ENCODE data around the gene UTF1. TPM values are rescaled to one million over a fixed set of nuclear protein-coding genes. Genes with fewer than 3 reads are reported as not detected.

The UTF1 gene
- total RNA-seq, 1 donor from 2014 or later = not detected

DNA sequence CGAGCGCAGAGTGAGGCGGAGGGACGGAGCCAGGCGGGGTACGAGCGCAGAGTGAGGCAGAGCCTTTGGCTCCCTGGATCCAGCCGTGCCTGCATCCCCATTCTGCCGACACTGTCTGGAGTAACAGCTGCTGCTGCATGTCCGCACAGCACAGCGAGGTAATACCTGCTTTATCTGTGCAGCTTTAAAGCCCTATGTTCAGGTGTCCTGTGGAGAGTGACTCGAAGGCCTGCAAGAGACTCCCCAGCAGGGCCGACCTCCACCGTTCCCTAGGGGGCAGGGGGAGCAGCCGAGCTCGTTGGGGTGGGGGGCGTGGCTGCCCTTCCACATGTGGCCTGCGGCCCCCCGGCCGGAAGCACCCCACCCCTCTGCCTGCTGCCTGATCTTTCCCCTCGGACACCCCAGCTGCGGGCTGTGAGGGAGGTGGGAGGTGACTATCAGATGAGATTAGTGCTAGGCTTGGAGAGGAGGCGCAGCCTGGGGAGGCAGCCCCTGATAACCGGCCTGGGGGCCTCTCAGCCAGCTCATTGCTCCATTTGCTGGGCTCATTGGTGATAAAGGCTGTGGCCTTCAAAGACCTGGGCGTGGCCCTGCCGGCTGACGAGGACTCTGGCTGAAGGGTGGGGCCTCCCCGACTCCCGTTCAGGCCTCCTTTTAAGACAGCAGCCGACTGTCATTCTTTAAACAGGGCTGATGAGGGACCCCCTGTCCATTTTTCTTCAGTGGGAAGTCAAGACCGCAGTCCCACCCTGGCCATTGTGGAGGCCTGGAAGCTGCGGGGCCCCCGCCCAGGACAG is 15.6 kb downstream of the UTF1 start:
- ChIA-PET POLR2A (no interaction called here), CTCF (interaction anchor here (1.7 kb wide), 1 partner anchor 12 kb away, joined by 4 read pairs; no protein-coding TSS in a partner anchor)
- intact Hi-C loops (cut with micrococcal nuclease) = no loop called here
- Mint-ChIP-seq H3K4me3 (no peak overlapping the region), H3K9me3 (no peaks in the 10 kb centered on the region), H3K4me1 (peaks cover 27% of the 10 kb centered on the region), H3K27me3 (peaks cover 16% of the 10 kb centered on the region), H3K36me3 (ENCODE audit: low read depth) (no peaks in the 10 kb centered on the region), H3K27ac (no peak overlapping the region)
- TF ChIP-seq, protein P1, sequence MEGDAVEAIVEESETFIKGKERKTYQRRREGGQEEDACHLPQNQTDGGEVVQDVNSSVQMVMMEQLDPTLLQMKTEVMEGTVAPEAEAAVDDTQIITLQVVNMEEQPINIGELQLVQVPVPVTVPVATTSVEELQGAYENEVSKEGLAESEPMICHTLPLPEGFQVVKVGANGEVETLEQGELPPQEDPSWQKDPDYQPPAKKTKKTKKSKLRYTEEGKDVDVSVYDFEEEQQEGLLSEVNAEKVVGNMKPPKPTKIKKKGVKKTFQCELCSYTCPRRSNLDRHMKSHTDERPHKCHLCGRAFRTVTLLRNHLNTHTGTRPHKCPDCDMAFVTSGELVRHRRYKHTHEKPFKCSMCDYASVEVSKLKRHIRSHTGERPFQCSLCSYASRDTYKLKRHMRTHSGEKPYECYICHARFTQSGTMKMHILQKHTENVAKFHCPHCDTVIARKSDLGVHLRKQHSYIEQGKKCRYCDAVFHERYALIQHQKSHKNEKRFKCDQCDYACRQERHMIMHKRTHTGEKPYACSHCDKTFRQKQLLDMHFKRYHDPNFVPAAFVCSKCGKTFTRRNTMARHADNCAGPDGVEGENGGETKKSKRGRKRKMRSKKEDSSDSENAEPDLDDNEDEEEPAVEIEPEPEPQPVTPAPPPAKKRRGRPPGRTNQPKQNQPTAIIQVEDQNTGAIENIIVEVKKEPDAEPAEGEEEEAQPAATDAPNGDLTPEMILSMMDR (IDR thresholded peaks at IDR 0.05) = no peak
- ATAC-seq (ENCODE audit: low read depth) (no peak), DNase-seq (no peak)

DNA sequence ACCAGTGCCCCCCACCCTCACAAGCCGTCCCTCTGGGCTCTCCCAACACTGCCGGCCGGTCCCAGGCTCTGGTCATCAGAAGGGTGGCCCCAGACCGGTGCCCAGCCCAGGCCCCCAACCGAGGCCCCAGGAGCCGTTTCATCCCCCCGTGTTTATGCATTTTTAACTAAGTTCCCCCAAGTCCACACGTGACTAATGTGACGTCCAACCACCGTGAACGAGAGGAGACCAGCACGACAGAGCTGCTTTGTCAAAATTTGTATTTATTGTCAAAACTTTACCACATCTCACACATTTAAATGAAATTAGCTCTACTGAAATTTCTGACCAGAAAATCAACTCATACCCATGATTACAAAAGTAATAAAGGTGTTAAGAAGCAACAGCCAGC is 16.2 kb downstream of the UTF1 start:
- intact Hi-C loops (cut with micrococcal nuclease) = no loop called here
- no peaks in the 10 kb centered on the region for H3K36me3 Mint-ChIP-seq (ENCODE audit: low read depth)
- DNase-seq = no peak
- CTCF ChIA-PET = interaction anchor here (1.7 kb wide), 1 partner anchor 11 kb away, joined by 4 read pairs; no protein-coding TSS in a partner anchor
- ATAC-seq (ENCODE audit: low read depth) = no peak
- peaks cover 21% of the 10 kb centered on the region for H3K4me1 Mint-ChIP-seq
- H3K27me3 Mint-ChIP-seq = peaks cover 16% of the 10 kb centered on the region
- H3K27ac Mint-ChIP-seq = no peak overlapping the region
- no peak overlapping the region for H3K4me3 Mint-ChIP-seq
- TF ChIP-seq, protein P1 (IDR thresholded peaks at IDR 0.05) = no peak
- POLR2A ChIA-PET = interaction anchor here (1.0 kb wide), 1 partner anchor 11 kb away, joined by 3 read pairs; no protein-coding TSS in a partner anchor
- no peaks in the 10 kb centered on the region for H3K9me3 Mint-ChIP-seq

DNA sequence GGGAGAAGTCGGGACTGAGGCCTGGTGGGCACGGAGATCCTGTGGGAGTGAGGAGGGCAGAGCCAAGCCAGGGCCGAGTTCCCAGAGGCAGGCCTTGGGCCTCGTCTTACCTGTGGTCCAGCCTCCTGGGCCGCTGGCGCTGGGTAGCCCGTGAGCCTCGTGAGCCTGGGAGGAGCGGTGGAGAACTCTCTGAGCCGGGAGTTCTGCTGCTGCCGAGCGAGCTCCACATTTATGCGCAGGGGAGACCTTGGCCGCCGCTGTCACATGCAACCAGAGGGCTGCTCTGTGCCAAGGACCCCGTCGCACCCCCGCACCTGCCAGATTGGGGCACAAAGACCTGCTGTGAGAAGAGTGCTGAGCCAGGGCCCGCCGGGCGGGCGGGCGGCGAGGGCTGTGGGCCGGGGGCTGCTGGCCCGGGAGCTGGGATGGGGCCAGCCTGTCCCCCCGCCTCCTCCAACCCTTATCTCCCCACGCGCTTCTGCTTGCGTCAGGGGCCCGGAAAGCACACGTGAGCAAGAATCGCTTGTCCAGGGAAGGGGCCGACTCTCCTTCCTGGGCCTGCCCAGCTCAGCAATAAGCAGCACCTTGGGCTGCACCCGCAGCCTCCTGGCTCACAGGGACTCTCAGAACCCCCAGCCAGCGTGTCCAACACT is 17.8 kb downstream of the UTF1 start:
- intact Hi-C loops (cut with micrococcal nuclease) = no loop called here
- DNase-seq (no peak), ATAC-seq (ENCODE audit: low read depth) (no peak)
- peaks cover 8% of the 10 kb centered on the region for H3K4me1 Mint-ChIP-seq
- ChIA-PET CTCF (no interaction called here), POLR2A (no interaction called here)
- no peaks in the 10 kb centered on the region for H3K36me3 Mint-ChIP-seq (ENCODE audit: low read depth)
- H3K27ac Mint-ChIP-seq = no peak overlapping the region
- TF ChIP-seq, protein P1 (IDR thresholded peaks at IDR 0.05) = no peak
- no peaks in the 10 kb centered on the region for H3K9me3 Mint-ChIP-seq
- peaks cover 16% of the 10 kb centered on the region for H3K27me3 Mint-ChIP-seq
- no peak overlapping the region for H3K4me3 Mint-ChIP-seq

DNA sequence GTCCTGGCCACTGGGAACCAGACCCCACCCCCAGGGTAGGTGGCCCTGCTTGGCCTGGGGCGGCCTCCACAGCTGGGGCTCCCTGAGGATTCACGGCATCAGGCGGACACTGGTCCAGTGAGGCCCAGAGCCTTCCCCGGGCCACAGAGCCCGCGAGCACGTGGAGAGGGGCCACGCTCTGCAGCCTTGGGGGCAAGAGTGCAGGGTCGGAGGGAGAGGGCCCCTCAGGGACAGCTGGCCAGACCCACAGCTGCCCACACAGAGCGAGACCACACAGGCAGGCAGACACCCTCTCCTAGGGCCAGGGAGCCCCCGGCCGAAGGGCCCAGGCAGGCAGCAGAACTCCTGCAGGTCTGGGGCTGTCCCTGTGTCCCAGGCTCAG is 18.3 kb downstream of the UTF1 start:
- intact Hi-C loops (cut with micrococcal nuclease) = no loop called here
- Mint-ChIP-seq H3K9me3 (no peaks in the 10 kb centered on the region), H3K36me3 (ENCODE audit: low read depth) (no peaks in the 10 kb centered on the region), H3K4me1 (peaks cover 5% of the 10 kb centered on the region), H3K27me3 (peaks cover 16% of the 10 kb centered on the region), H3K27ac (no peak overlapping the region), H3K4me3 (no peak overlapping the region)
- CTCF ChIA-PET = no interaction called here
- DNase-seq (no peak), ATAC-seq (ENCODE audit: low read depth) (no peak)
- POLR2A ChIA-PET = no interaction called here
- TF ChIP-seq, protein P1 (IDR thresholded peaks at IDR 0.05) = no peak

DNA sequence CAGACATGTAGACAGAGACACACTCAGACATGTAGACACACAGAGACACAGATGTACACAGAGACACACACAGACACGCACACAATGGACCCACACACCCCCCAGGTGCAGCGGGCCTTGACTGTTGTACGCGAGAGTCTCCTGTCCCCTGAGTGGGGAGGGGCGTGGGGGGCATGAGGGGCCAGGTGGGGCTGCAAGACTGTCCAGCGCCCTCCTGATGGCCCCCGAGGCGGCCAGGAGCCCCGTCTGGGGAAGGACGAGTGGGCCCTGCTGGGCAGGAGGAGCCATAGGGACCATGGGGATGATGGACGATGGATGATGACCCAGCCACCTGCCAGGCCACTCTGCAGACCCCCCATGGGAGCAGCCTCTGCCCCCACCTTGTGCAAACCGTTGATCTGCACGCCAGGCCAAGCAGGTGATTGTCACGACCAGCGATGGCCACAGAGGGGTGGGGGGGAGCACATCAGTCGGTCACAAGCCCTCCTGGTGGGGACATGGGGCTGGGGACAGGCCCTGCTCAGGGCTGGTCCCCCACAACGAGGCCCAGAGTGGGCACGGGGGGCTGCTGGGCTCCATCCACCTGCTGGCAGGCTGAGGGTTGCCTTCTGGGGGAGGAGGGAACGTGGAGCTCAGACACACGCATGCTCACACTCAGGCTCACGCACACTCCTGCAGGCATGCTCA is 19.2 kb downstream of the UTF1 start:
- H3K4me1 Mint-ChIP-seq = peaks cover 5% of the 10 kb centered on the region
- no peak for ATAC-seq (ENCODE audit: low read depth)
- H3K36me3 Mint-ChIP-seq (ENCODE audit: low read depth) = no peaks in the 10 kb centered on the region
- DNase-seq = no peak
- no peaks in the 10 kb centered on the region for H3K9me3 Mint-ChIP-seq
- POLR2A ChIA-PET = no interaction called here
- intact Hi-C loops (cut with micrococcal nuclease) = no loop called here
- CTCF ChIA-PET = no interaction called here
- peaks cover 16% of the 10 kb centered on the region for H3K27me3 Mint-ChIP-seq
- no peak overlapping the region for H3K4me3 Mint-ChIP-seq
- no peak overlapping the region for H3K27ac Mint-ChIP-seq
- TF ChIP-seq, protein P1 (IDR thresholded peaks at IDR 0.05) = no peak

All from activated B cell treated with CpG ODN at 0.5 μM for 24 hours (primary cell).